Germinal center (tissue), 1 donor: Measurements from ENCODE around the gene ACSS2.

Experiments
- DNase-seq: peaks from one replicate; pipeline ENCODE4 v3.0.0; 2012; ENCODE audit warnings: mixed read lengths, low spot score

ACSS2 gene

GRCh38 chr20:34948030-34948429, 71.6 kb downstream of the ACSS2 start:
- no peak for DNase-seq

- DNase-seq, result no peak
Measured at GRCh38 chr20:34949120-34949519, 72.7 kb downstream of the ACSS2 start.

- DNase-seq, result peak; percentile 67
Measured at GRCh38 chr20:34951252-34951651, 74.8 kb downstream of the ACSS2 start.

- peak; percentile 38 for DNase-seq
Measured at GRCh38 chr20:34951652-34952051, 75.2 kb downstream of the ACSS2 start.

- DNase-seq, result no peak
Measured at GRCh38 chr20:34952671-34953070, 76.3 kb downstream of the ACSS2 start.

- no peak for DNase-seq
Measured at GRCh38 chr20:34953960-34954359, 77.5 kb downstream of the ACSS2 start.

GRCh38 chr20:34954904-34955230, 78.5 kb downstream of the ACSS2 start:
- no peak for DNase-seq

GRCh38 chr20:34955231-34956040, 79.0 kb downstream of the ACSS2 start, which contains the start of the genes GSS and MYH7B:
Gene GSS (minus strand): TSS chr20:34955806. CDS start chr20:34951852, 3,954 bp downstream.
Gene MYH7B (plus strand): TSS chr20:34955868. CDS start chr20:34978006, 22,138 bp downstream.
- DNase-seq, result peak; percentile 95

GRCh38 chr20:34956041-34956458, 79.6 kb downstream of the ACSS2 start:
- no peak for DNase-seq

- no peak for DNase-seq
Measured at GRCh38 chr20:34956751-34957472, 80.5 kb downstream of the ACSS2 start.

- DNase-seq, result no peak
Measured at GRCh38 chr20:34964486-34964885, 88.1 kb downstream of the ACSS2 start.

- DNase-seq, result no peak
Measured at GRCh38 chr20:34965051-34965450, 88.6 kb downstream of the ACSS2 start.

- no peak for DNase-seq
Measured at GRCh38 chr20:34967421-34967820, 91.0 kb downstream of the ACSS2 start.

- no peak for DNase-seq
Measured at GRCh38 chr20:34968042-34968775, 91.8 kb downstream of the ACSS2 start.

GRCh38 chr20:34970193-34970840, 93.9 kb downstream of the ACSS2 start:
- DNase-seq, result no peak

- DNase-seq, result no peak
Measured at GRCh38 chr20:34970846-34971560, 94.6 kb downstream of the ACSS2 start.

- no peak for DNase-seq
Measured at GRCh38 chr20:34971561-34972235, 95.3 kb downstream of the ACSS2 start.

GRCh38 chr20:34974246-34974645, 97.8 kb downstream of the ACSS2 start:
- no peak for DNase-seq

- no peak for DNase-seq
Measured at GRCh38 chr20:34976286-34976685, 99.9 kb downstream of the ACSS2 start.
